CD4-positive, alpha-beta T cell treated with Interleukin-12 subunit alpha and Interleukin-12 subunit beta, for 1 hour (primary cell): Measurements from ENCODE around the gene MUCL1.
"Not testable (repeated sequence)": the region's sequence is repeated elsewhere in the genome, so short reads cannot be mapped to it uniquely, and the experiment has no call there.

Experiments
- DNase-seq: peaks from one replicate; pipeline ENCODE4 v3.0.0-alpha.2; 2020

MUCL1 gene, protein sequence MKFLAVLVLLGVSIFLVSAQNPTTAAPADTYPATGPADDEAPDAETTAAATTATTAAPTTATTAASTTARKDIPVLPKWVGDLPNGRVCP

DNA sequence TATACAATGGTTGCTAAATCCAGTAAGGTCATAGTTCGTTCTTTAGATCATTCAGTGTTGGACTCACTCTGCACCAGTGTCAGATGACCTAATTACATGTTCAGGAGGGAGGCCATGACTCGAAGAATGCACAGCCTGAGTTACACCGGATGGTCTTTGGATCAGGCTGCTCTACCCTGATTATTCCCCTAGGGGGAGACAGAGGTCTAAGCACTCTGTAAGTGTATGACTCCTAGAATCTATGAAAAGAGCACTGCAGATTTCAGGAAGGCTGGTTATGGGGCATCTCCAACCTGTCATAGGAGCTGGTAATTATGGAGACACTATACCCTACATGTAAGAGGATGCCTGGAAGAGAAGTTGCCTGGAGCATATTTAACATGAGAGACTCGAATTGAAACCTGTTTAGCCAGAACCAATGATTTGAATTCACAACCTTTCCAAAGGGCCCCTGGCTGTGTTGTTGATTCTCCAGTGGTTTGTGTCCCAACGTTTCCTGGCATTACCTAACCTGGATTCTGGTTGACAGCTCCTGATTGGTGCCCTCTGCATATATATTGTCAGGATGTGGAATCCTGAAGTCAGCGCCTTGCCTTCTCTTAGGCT lies at the start of gene MUCL1:
TSS of gene MUCL1 (plus strand) at position 584 of the 606 bp plus-strand sequence. CDS start 67 bp downstream, outside the sequence.
- peak; percentile 82 for DNase-seq

DNA sequence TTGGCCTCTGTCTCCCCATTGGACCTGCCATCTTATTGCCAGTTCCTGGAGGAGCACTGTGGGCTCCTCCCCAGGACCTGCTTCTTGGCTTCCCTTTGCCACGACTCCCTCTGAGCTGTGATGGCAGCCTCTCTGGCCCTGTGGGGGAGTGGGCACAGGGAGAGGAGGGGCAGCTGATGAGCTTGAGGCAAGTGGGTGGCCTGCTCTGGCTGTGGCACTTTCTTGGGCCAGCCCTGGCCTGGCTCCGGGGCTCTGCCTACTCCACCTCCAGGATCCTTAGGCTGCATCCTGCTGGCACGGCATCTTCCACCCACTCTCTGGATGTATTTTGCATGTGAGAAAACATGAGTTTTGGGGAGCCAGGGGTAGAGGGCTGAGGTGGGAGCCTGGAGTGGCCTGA lies 32.6 kb upstream of the MUCL1 start:
- no peak for DNase-seq

DNA sequence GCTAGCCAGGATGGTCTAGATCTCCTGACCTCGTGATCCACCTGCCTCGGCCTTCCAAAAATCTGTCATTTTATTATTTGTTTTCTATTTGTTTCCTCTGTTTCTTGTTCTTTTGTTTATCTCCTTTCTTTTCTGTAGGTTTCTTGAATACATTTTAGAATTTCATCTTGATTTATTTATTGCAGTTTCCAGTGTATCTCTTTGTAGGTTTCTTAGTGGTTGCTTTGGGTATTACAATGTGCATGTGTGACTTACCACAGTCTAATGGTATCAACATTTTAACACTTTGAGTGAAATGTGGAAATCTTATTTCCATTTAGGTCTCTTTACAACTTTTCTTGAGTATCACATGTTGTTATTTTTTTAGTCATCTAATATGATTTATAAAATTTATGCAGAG lies 29.9 kb upstream of the MUCL1 start:
- DNase-seq = no peak

- DNase-seq = no peak
Measured at GRCh38 chr12:54829511-54829910, 24.8 kb upstream of the MUCL1 start.

DNA sequence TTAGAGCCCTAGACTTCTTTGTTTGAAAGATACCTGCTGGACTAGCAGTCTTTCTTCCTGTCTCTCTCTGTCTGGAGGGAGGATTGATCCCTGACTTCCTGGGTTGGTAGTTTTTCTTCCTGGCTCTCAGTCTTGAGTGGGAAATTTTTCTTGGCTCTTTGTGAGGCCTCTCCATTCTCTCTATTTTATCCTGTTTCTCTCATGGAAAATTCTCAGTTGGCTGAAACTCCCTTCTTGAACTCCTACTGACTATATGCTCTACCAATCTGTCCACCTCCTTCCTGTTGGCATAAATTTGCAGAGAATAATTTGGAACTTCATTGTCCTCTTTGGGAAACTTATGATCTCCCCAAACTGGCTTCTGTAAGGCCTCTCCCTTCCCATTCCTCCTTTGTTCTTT lies 24.1 kb upstream of the MUCL1 start:
- no peak for DNase-seq

DNA sequence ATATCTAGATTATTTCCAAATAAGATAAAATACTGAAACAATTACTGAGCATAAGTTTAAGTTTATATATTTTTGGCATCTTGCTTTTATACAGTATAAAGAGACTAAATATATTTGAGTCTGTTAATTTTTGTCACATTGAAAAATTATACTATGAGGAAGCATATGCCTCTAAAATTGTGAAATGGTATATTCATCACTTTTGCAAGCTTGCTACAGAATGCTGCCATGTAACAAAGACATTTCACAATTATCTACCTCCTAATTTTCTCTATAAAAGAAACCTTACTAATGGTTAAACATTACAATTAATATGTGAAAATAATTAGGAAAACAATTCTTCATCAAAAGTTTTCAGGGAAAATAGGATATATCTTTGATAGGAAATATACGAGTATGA lies 22.7 kb upstream of the MUCL1 start:
- no peak for DNase-seq

DNA sequence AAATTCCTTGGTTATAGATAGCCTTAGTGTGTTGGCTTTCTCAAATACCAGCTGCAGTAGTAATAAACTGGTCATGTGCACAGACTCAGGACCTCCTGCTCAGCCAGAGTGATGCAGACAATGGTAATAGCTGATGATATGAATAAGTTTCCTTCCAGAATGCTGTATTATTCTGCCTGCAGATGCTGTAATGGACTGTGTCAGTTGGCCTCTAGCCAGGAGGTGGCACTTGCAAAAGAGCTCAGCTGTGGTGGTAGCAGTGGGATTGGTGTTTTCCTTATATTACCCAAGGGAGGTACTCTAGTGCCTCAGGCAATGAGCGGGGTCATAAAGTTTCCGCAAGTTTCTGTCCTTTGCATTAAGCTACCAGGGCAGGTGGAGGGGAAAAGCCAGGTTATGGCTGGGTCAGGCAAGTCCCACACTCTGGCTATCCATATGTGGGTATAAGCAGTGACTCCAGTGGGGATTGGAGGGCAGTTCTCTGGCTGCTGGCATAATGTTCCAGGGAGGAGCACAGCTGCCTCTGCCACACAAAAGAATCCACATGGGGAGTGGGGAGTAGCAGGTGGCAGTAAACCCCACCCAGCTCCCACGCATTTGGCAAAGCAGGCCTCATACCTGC lies 14.0 kb upstream of the MUCL1 start:
- DNase-seq = no peak

DNA sequence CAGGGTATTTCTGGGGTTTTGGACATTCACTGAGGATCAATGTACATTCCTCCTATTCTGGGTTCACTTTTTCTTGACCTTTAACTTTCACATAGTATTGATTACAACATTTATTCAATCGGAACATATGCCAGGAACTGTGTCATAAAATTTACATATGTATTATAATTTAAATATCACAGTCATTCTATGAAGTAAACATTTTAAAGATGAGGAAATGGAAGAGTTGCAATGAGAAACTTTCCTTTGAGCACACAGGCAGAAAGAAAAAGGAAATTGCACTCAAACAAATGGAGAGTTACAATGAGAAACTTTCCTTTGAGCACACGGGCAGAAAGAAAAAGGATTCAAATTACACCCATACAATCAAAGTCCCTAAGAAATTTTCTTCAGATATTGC lies 3.1 kb downstream of the MUCL1 start:
- DNase-seq = no peak

DNA sequence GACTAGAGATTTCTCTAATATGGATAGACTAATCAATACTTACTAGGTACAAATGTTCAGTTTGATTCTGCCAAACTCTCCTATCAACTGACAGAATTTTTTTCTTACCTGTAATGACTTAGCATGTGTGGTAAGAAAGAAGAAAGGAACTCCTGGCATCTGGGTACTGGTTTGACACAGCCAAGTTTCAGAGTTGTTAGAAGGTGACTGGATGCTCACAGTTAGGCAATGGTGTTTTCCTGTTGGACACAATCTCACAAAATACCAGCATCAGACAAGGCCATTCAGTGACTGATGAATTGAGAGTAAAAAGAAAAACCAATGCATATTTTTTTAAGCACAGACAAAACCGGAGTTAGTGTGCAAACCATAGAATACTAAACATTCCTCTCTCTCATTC lies 4.2 kb downstream of the MUCL1 start:
- DNase-seq = no peak

GRCh38 chr12:54859502-54859901 lies 5.2 kb downstream of the MUCL1 start:
- DNase-seq = no peak

- no peak for DNase-seq
Measured at GRCh38 chr12:54861927-54862326, 7.6 kb downstream of the MUCL1 start.

DNA sequence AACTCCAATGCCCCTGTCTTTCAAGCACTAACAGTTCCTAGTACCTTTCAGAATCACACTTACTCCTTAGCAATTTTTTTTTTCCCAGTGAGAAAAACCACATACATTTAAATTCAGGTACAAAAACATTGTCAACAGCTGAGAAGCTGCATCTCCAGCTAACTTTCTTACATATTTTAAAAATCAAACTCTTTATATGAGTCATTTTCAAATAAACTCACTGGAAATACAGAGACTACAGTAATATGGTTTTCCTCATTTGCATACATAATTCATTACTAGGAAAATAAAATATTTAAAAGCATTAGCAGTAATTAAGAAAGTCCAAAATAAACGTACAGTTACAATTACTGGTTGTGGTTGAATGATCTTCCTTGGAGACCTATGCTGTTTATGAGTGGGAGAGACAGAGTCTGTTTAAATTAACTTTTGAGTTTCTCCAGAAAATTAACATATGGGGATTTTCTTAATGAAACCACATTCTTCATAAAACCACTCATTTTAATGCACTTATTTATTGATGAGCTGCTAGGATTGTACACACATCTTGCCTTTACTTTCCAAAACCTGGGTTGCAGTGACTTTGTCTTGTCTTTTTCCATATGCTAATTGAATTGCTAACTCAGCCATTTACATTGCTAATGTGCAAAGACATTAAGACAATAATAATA lies 9.8 kb downstream of the MUCL1 start:
- no peak for DNase-seq

DNA sequence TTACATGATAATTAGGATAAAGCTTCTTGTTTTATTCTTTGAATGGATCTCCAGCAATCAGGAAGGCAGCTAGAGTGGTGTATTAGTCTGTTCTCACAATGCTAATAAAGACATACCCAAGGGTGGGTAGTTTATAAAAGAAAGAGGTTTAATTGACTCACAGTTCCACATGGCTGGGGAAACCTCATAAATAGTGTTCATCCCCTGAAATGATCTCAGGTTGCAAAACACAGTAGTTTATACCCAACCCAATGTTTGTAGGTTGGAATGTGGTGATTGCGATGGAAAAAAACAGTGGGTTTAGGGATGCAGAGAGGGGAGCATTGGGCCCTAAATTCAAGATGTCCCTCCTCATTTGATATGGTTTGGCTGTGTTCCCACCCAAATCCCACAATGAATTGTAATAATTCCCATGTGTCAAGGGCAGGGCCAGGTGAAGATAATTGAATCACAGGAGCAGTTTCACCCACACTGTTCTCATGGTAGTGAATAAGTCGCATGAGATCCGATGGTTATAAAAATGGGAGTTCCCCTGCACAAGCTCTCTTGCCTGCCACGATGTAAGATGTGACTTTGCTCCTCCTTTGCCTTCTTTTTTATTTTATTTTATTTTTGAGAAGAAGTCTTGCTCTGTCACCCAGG lies 11.5 kb downstream of the MUCL1 start:
- no peak for DNase-seq

DNA sequence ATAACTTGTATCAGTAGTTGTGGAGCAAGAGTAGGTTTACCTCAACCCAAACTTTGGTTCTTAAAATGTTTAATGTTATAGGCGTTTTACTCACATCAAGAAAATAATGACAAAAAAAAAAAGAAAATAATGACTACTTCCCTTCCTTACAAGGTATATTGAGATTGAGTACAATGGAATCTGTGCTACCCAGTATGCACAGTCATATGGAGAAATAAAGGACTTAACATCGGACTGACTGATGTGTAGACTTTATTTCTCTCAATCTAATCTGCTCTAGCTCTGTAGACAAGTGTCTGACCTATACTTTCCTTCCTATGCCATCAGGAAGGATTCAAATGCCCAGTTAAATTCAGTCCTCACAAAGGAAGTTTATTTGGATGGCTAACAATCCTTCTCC lies 14.4 kb downstream of the MUCL1 start:
- no peak for DNase-seq

GRCh38 chr12:54870048-54870447 lies 15.7 kb downstream of the MUCL1 start:
- DNase-seq = no peak

- no peak for DNase-seq
Measured at GRCh38 chr12:54870617-54871016, 16.3 kb downstream of the MUCL1 start.

- DNase-seq = no peak
Measured at GRCh38 chr12:54879150-54879549, 24.8 kb downstream of the MUCL1 start.

GRCh38 chr12:54879579-54879978 lies 25.3 kb downstream of the MUCL1 start:
- no peak for DNase-seq

- no peak for DNase-seq
Measured at GRCh38 chr12:54882079-54882478, 27.8 kb downstream of the MUCL1 start.

DNA sequence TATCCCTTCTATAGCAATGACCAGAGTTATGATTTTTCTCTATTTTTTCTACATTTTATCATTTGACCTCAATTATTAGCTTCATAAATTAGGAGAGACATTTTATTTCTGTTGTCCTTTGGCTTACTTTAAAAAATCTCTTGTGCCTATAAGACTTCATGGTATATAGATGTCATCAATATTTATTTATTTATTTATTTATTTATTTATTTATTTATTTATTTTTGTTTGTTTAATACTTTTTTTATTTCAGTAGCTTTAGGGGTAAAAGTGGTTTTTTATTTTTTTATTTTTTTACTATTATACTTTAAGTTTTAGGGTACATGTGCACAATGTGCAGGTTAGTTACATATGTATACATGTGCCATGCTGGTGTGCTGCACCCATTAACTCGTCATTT lies 28.3 kb downstream of the MUCL1 start:
- not testable (repeated sequence) for DNase-seq

- DNase-seq = not testable (repeated sequence)
Measured at GRCh38 chr12:54888428-54888827, 34.1 kb downstream of the MUCL1 start.

GRCh38 chr12:54890339-54890738 lies 36.0 kb downstream of the MUCL1 start:
- no peak for DNase-seq

GRCh38 chr12:54891717-54892478 lies 37.6 kb downstream of the MUCL1 start:
- no peak for DNase-seq
